ENCODE data around the gene THAP9.
"Not testable (repeated sequence)": the region's sequence is repeated elsewhere in the genome, so short reads cannot be mapped to it uniquely, and the experiment has no call there.

Gene THAP9

DNA sequence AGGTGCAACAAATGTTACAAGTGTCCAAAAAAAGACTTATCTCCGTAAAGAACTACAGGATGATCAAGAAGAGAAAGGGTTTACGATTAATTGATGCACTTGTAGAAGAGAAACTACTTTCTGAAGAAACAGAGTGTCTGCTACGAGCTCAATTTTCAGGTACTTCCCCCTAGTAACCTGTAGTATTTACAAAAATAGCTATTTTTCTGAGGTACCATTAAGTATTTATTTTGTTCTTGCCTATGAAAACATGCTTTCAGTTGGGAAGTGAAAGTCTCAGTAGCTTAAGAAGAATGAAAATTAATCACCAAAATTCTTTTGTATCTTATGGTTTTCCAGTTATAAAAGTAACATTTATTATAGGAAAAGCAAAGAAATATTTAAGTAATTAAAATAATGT is 5.9 kb downstream of the THAP9 start:
- H3K27me3 ChIP-seq (ENCODE audit: control insufficient read depth, low read length), result no peaks in the 10 kb centered on the region
- H3K79me2 ChIP-seq (ENCODE audit: control insufficient read depth, low read length), result peaks cover 17% of the 10 kb centered on the region
- H3K4me1 ChIP-seq (ENCODE audit: control insufficient read depth, low read length), result peaks cover 28% of the 10 kb centered on the region
- TF ChIP-seq, protein P1, sequence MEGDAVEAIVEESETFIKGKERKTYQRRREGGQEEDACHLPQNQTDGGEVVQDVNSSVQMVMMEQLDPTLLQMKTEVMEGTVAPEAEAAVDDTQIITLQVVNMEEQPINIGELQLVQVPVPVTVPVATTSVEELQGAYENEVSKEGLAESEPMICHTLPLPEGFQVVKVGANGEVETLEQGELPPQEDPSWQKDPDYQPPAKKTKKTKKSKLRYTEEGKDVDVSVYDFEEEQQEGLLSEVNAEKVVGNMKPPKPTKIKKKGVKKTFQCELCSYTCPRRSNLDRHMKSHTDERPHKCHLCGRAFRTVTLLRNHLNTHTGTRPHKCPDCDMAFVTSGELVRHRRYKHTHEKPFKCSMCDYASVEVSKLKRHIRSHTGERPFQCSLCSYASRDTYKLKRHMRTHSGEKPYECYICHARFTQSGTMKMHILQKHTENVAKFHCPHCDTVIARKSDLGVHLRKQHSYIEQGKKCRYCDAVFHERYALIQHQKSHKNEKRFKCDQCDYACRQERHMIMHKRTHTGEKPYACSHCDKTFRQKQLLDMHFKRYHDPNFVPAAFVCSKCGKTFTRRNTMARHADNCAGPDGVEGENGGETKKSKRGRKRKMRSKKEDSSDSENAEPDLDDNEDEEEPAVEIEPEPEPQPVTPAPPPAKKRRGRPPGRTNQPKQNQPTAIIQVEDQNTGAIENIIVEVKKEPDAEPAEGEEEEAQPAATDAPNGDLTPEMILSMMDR (IDR thresholded peaks at IDR 0.05; ENCODE audit: low read depth, low read length, poor library complexity, severe bottlenecking), result no peak
- TF ChIP-seq EZH2phosphoT487 (IDR thresholded peaks at IDR 0.05; ENCODE audit: borderline replicate concordance, low read length), result no peak
- H3K4me2 ChIP-seq (ENCODE audit: low read length), result peak overlapping the region; percentile 6; the same call in 1 of the 2 replicates
- H3K9me2 ChIP-seq (replicated peaks; ENCODE audit: control insufficient read depth, low read length), result no peaks in the 10 kb centered on the region
- no peak overlapping the region for H3K27ac ChIP-seq (ENCODE audit: low read depth, low read length)
- H3K36me3 ChIP-seq (ENCODE audit: control insufficient read depth, low read length), result peaks cover 16% of the 10 kb centered on the region
- H3K9me3 ChIP-seq (ENCODE audit: control insufficient read depth, insufficient read depth, low read length), result no peaks in the 10 kb centered on the region
- H3F3A ChIP-seq (ENCODE audit: control insufficient read depth, insufficient read depth), result peaks cover 5% of the 10 kb centered on the region
- H3K4me3 ChIP-seq (ENCODE audit: low read length), result no peak overlapping the region
- no peaks in the 10 kb centered on the region for H4K20me1 ChIP-seq (ENCODE audit: control insufficient read depth, insufficient read depth, low read depth, low read length)

DNA sequence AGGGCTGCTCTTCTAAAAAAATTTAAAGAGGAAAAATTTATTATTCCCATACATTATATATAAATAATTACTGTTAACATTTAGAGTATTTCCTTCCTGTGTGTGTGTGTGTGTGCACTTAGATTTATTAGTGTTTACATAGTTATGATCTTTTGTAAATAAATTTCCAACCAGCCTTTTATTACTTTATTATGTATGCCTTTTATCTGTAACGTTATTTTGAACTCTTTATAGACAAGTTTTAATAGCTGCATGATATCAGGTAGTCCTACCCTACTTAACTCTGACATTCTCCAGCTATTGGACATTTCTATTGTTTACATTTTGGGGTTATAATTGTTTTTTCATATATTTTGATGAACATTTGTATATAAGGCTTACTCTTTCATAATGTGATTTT is 8.8 kb downstream of the THAP9 start:
- TF ChIP-seq, protein P1 (IDR thresholded peaks at IDR 0.05; ENCODE audit: low read depth, low read length, poor library complexity, severe bottlenecking), result no peak
- no peaks in the 10 kb centered on the region for H3K9me2 ChIP-seq (replicated peaks; ENCODE audit: control insufficient read depth, low read length)
- H3K9me3 ChIP-seq (ENCODE audit: control insufficient read depth, insufficient read depth, low read length), result no peaks in the 10 kb centered on the region
- no peak overlapping the region for H3K4me3 ChIP-seq (ENCODE audit: low read length)
- H3K4me2 ChIP-seq (ENCODE audit: low read length), result no peak overlapping the region
- peaks cover 16% of the 10 kb centered on the region for H3K36me3 ChIP-seq (ENCODE audit: control insufficient read depth, low read length)
- no peaks in the 10 kb centered on the region for H4K20me1 ChIP-seq (ENCODE audit: control insufficient read depth, insufficient read depth, low read depth, low read length)
- H3K27ac ChIP-seq (ENCODE audit: low read depth, low read length), result no peak overlapping the region
- H3F3A ChIP-seq (ENCODE audit: control insufficient read depth, insufficient read depth), result no peaks in the 10 kb centered on the region
- peaks cover 17% of the 10 kb centered on the region for H3K4me1 ChIP-seq (ENCODE audit: control insufficient read depth, low read length)
- no peaks in the 10 kb centered on the region for H3K79me2 ChIP-seq (ENCODE audit: control insufficient read depth, low read length)
- H3K27me3 ChIP-seq (ENCODE audit: control insufficient read depth, low read length), result no peaks in the 10 kb centered on the region

DNA sequence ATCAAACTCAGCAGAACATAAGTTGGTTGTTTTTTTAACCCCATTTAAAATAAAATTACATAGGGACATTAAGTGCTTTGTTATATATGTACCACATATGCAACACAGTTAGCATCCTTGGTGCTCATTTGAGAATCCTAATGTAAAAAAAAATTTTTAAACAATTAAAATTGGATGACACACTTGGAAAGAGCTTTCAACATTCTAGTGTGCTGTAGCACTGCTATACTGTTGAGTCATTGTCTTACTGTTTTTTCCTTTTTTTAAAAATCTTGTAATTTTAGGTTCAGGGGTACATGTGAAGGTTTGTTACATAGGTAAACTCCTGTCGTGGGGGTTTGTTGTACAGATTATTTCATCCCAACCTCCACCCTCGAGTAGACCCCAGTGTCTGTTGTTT is 12.8 kb downstream of the THAP9 start:
- no peak overlapping the region for H3K4me2 ChIP-seq (ENCODE audit: low read length)
- H3K36me3 ChIP-seq (ENCODE audit: control insufficient read depth, low read length), result peaks cover 18% of the 10 kb centered on the region
- H3K27ac ChIP-seq (ENCODE audit: low read depth, low read length), result no peak overlapping the region
- no peaks in the 10 kb centered on the region for H3K4me1 ChIP-seq (ENCODE audit: control insufficient read depth, low read length)
- no peaks in the 10 kb centered on the region for H3K79me2 ChIP-seq (ENCODE audit: control insufficient read depth, low read length)
- H3K9me2 ChIP-seq (replicated peaks; ENCODE audit: control insufficient read depth, low read length), result no peaks in the 10 kb centered on the region
- no peaks in the 10 kb centered on the region for H3K9me3 ChIP-seq (ENCODE audit: control insufficient read depth, insufficient read depth, low read length)
- no peaks in the 10 kb centered on the region for H3K27me3 ChIP-seq (ENCODE audit: control insufficient read depth, low read length)
- TF ChIP-seq EZH2phosphoT487 (IDR thresholded peaks at IDR 0.05; ENCODE audit: borderline replicate concordance, low read length), result no peak
- TF ChIP-seq, protein P1 (IDR thresholded peaks at IDR 0.05; ENCODE audit: low read depth, low read length, poor library complexity, severe bottlenecking), result no peak
- no peak overlapping the region for H3K4me3 ChIP-seq (ENCODE audit: low read length)
- H4K20me1 ChIP-seq (ENCODE audit: control insufficient read depth, insufficient read depth, low read depth, low read length), result no peaks in the 10 kb centered on the region
- no peaks in the 10 kb centered on the region for H3F3A ChIP-seq (ENCODE audit: control insufficient read depth, insufficient read depth)

DNA sequence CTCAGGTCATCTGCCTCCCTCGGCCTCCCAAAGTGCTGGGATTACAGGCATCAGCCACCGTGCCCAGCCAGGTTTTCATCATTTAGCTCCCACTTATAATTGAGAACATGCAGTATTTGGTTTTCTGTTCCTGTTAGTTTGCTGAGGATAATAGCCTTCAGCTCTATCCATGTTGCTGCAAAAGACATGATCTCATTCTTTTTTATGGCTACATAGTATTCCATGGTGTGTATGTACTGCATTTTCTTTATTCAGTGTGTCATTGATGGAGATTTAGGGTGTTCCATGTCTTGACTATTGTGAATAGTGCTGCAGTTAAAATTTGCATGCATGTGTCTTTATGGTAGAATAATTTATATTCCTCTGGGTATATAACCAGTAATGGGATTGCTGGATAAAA is 13.4 kb downstream of the THAP9 start:
- H3K9me2 ChIP-seq (replicated peaks; ENCODE audit: control insufficient read depth, low read length); H3K4me3 ChIP-seq (ENCODE audit: low read length); H3K4me2 ChIP-seq (ENCODE audit: low read length); H3F3A ChIP-seq (ENCODE audit: control insufficient read depth, insufficient read depth); H3K79me2 ChIP-seq (ENCODE audit: control insufficient read depth, low read length); H4K20me1 ChIP-seq (ENCODE audit: control insufficient read depth, insufficient read depth, low read depth, low read length); H3K27me3 ChIP-seq (ENCODE audit: control insufficient read depth, low read length); H3K27ac ChIP-seq (ENCODE audit: low read depth, low read length); H3K9me3 ChIP-seq (ENCODE audit: control insufficient read depth, insufficient read depth, low read length); H3K4me1 ChIP-seq (ENCODE audit: control insufficient read depth, low read length): not testable (repeated sequence)
- H3K36me3 ChIP-seq (ENCODE audit: control insufficient read depth, low read length), result peaks cover 19% of the 10 kb centered on the region
